ENCODE measurements around the gene LRRC4C. TPM values are rescaled to one million over a fixed set of nuclear protein-coding genes. Genes with fewer than 3 reads are reported as not detected.

Gene LRRC4C
- total and polyA plus RNA-seq, 4 donors = 0.10 to 0.93 (median 0.30) TPM

- no peak overlapping the region for H3K4me3 ChIP-seq (ENCODE audit: low read depth in 1 of 3, low read length in 3 of 3)
- H3K4me1 ChIP-seq (ENCODE audit: control insufficient read depth in 4 of 4, insufficient read depth in 4 of 4, low read length in 3 of 4) = no peaks in the 10 kb centered on the region
- no peaks in the 10 kb centered on the region for H3K36me3 ChIP-seq (ENCODE audit: control insufficient read depth in 4 of 4, insufficient read depth in 3 of 4, low read depth in 1 of 4, low read length in 3 of 4)
- H3K9ac ChIP-seq (ENCODE audit: low read depth in 1 of 2, low read length in 2 of 2) = no peak overlapping the region
- H3K9me3 ChIP-seq (ENCODE audit: control insufficient read depth in 4 of 4, low read length in 3 of 4) = no peaks in the 10 kb centered on the region
- no peak for TF ChIP-seq JUND (IDR thresholded peaks at IDR 0.05)
- TF ChIP-seq ATF3 (IDR thresholded peaks at IDR 0.05) = no peak
- TF ChIP-seq RXRA (IDR thresholded peaks at IDR 0.05) = no peak
- TF ChIP-seq NR2F2 (IDR thresholded peaks at IDR 0.05) = no peak
- no peak for TF ChIP-seq TAF1 (conservative IDR thresholded peaks at IDR 0.05)
- TF ChIP-seq ZBTB33 (IDR thresholded peaks at IDR 0.05) = no peak
- TF ChIP-seq FOXA2 (IDR thresholded peaks at IDR 0.05) = no peak
- TF ChIP-seq GABPA (IDR thresholded peaks at IDR 0.05 in 1 of 2, conservative IDR thresholded peaks at IDR 0.05 in 1 of 2) = no peak
- TF ChIP-seq MAX (IDR thresholded peaks at IDR 0.05) = no peak
- no peak for TF ChIP-seq SP1 (IDR thresholded peaks at IDR 0.05)
- TF ChIP-seq HNF4G (IDR thresholded peaks at IDR 0.05) = no peak
- no peak for TF ChIP-seq FOXA1 (IDR thresholded peaks at IDR 0.05)
- TF ChIP-seq RAD21 (IDR thresholded peaks at IDR 0.05) = no peak
- no peak for TF ChIP-seq REST (IDR thresholded peaks at IDR 0.05)
- no peak for TF ChIP-seq HNF4A (conservative IDR thresholded peaks at IDR 0.05)
- H3K27ac ChIP-seq (ENCODE audit: low read depth in 1 of 2, low read length in 2 of 2) = no peak overlapping the region
- no peak for DNase-seq (ENCODE audit: low spot score)
- H3K27me3 ChIP-seq (ENCODE audit: control insufficient read depth in 4 of 4, insufficient read depth in 4 of 4, low read length in 3 of 4) = no peaks in the 10 kb centered on the region
- WGBS = 73% methylated on average over 4 of the region's 4 CpGs
These were observed 713.2 kb downstream of the LRRC4C start for GRCh38 chr11:40746282-40746681.

- no peaks in the 10 kb centered on the region for H3K9me3 ChIP-seq (ENCODE audit: control insufficient read depth in 4 of 4, low read length in 3 of 4)
- H3K4me3 ChIP-seq (ENCODE audit: low read depth in 1 of 3, low read length in 3 of 3) = no peak overlapping the region
- TF ChIP-seq HNF4A (conservative IDR thresholded peaks at IDR 0.05) (peak in 1 of 2 donors; percentile 26), SP1 (IDR thresholded peaks at IDR 0.05) (no peak), RAD21 (IDR thresholded peaks at IDR 0.05) (no peak), TAF1 (conservative IDR thresholded peaks at IDR 0.05) (no peak), RXRA (IDR thresholded peaks at IDR 0.05) (peak in 1 of 2 donors; percentile 45)
- WGBS = 27% methylated on average over 4 of the region's 4 CpGs
- H3K27me3 ChIP-seq (ENCODE audit: control insufficient read depth in 4 of 4, insufficient read depth in 4 of 4, low read length in 3 of 4) = no peaks in the 10 kb centered on the region
- no peak overlapping the region for H3K27ac ChIP-seq (ENCODE audit: low read depth in 1 of 2, low read length in 2 of 2)
- H3K9ac ChIP-seq (ENCODE audit: low read depth in 1 of 2, low read length in 2 of 2) = no peak overlapping the region
- DNase-seq (ENCODE audit: low spot score) = no peak
- H3K36me3 ChIP-seq (ENCODE audit: control insufficient read depth in 4 of 4, insufficient read depth in 3 of 4, low read depth in 1 of 4, low read length in 3 of 4) = no peaks in the 10 kb centered on the region
- H3K4me1 ChIP-seq (ENCODE audit: control insufficient read depth in 4 of 4, insufficient read depth in 4 of 4, low read length in 3 of 4) = peaks cover 0 to 14% (median 4%) of the 10 kb centered on the region in 4 donors
These were observed 727.3 kb downstream of the LRRC4C start for GRCh38 chr11:40732132-40732531.

Data from liver (tissue), 9 donors.